Lower leg skin (tissue), 4 donors: ENCODE measurements around the gene RTN4IP1. TPM values are rescaled to one million over a fixed set of nuclear protein-coding genes. Genes with fewer than 3 reads are reported as not detected.

Experiments
- DNase-seq, 2 donors: peaks; one replicate each; pipeline ENCODE4 v3.0.0-alpha.2; 2019; ENCODE audit warnings: low spot score in 2 of 2
- H3K4me3 ChIP-seq: fragments of 200-600 bp; sonication (generic); 2 replicates; pipeline ENCODE4 v1.5.1; 2017; ENCODE audit warnings: mild to moderate bottlenecking, low read depth; ENCODE audit not compliant: poor library complexity, severe bottlenecking
- POLR2A ChIP-seq, 2 donors: fragments of 450-650 bp; IDR thresholded peaks; one replicate each; pipeline ENCODE4 v1.6.1; 2016 to 2017; ENCODE audit warnings: antibody characterized with exemption in 2 of 2, mild to moderate bottlenecking in 1 of 2, moderate library complexity in 1 of 2
- WGBS, 2 donors: methylation state at CpG; one replicate each; pipeline ENCODE4 v1.1.5; 2018; 5-methylcytosine and 5-hydroxymethylcytosine counted together
- intact Hi-C: fragments of 100-400 bp; cut with DNase I; formaldehyde crosslinking; loops from one replicate; pipeline ENCODE4 v1.15.0; 2023; ENCODE audit warnings: low total_unique reads
- total RNA-seq, 4 donors: library from RNA; depleted of rRNA; stranded (reverse); fragments of >200 nt; gene quantifications; one replicate each; pipeline ENCODE4 v1.1.0, GENCODE V29; 2016
- TF ChIP-seq, protein P1 (sequence below), 3 donors: fragments of 450-650 bp; IDR thresholded peaks; one replicate each; pipeline ENCODE4 v1.5.1; 2016; ENCODE audit warnings: antibody characterized with exemption in 3 of 3, mild to moderate bottlenecking in 3 of 3, moderate library complexity in 2 of 3

The RTN4IP1 gene
- total RNA-seq, 4 donors from 2014 or later: 0.80 to 4.1 (median 2.5) TPM

DNA sequence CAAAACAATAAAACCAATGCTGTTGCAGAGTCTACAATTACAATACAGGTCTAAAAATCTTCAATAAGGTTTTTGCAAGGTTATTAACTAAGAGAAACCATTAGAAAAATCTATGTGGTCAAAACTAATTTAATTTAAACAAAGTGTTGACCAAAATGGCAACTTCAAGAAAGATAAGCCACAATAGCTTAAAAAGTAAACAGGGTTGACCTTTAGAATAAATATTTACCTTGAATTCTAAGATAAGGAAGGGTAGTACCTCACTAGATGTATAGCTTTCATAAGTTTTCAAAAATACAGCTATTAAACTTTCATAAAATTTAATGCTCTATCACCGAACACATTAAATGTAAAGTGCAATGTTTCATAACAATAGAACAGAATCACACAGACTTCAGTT is 11.4 kb downstream of the RTN4IP1 start:
- intact Hi-C loops: loop anchor here (10.0 kb wide), 2 partner anchors 357 to 1577 kb away; partner anchors contain the start of gene CD24
- no peak overlapping the region for H3K4me3 ChIP-seq
- DNase-seq: no peak
- WGBS, 2 donors: 92 to 95% methylated on average over 1 of the region's 1 CpG
- TF ChIP-seq POLR2A (IDR thresholded peaks at IDR 0.05): no peak

DNA sequence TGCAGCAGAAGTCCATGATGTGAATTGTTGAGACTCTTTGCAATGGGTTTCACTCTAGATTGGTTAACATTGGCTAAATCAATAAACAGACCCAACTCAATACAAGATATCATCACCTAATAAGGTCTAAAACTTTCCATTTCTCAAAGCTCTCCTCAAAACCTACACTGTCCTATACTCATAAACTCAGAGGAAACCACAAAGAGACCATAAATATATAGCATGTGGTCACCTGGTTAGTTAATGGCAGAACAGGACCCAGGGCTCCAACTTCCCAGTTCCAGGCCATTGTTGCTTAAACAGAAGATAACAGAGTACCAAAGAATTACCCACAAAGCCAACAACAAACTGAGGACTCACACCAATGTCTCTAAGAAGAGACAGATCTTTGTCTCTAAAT is 12.0 kb downstream of the RTN4IP1 start:
- intact Hi-C loops: loop anchor here (10.0 kb wide), 2 partner anchors 357 to 1577 kb away; partner anchors contain the start of gene CD24

DNA sequence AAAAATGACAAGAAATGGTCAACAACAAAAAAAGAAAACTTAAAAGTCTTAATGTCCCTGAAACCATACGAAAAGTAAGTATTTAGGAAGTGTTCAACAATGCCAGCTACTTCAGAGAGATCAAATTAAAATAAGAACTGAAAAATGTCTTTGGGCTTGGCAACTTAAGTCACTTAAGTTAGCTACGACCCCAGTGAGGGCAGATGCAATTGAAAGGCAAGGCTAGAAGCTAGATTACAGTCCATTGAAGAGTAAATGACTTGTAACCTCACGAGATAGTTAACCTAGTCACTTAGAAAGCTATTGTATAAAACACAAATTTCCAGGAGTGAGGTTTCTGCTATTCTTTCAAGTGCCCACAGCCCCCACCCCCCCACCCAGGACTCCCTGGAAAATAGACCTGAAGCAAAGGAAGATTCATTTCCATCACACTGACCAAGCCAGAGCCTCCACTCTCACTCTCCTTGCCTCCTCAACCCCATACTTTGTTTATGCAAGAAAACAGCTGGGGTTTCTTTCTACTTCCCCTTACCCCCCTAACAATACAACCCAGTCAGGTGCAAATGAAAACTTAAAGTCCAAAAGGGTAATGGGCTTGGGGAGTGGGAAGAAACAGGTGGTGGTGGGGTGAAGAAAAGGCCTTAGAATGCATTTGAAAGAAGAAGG is 14.6 kb downstream of the RTN4IP1 start:
- H3K4me3 ChIP-seq: no peak overlapping the region
- intact Hi-C loops: loop anchor here (10.0 kb wide), 2 partner anchors 360 to 1580 kb away; partner anchors contain the start of gene CD24
- WGBS, 2 donors: 82 to 89% methylated on average over 3 of the region's 3 CpGs
- no peak for DNase-seq
- TF ChIP-seq POLR2A (IDR thresholded peaks at IDR 0.05): no peak
- TF ChIP-seq, protein P1, sequence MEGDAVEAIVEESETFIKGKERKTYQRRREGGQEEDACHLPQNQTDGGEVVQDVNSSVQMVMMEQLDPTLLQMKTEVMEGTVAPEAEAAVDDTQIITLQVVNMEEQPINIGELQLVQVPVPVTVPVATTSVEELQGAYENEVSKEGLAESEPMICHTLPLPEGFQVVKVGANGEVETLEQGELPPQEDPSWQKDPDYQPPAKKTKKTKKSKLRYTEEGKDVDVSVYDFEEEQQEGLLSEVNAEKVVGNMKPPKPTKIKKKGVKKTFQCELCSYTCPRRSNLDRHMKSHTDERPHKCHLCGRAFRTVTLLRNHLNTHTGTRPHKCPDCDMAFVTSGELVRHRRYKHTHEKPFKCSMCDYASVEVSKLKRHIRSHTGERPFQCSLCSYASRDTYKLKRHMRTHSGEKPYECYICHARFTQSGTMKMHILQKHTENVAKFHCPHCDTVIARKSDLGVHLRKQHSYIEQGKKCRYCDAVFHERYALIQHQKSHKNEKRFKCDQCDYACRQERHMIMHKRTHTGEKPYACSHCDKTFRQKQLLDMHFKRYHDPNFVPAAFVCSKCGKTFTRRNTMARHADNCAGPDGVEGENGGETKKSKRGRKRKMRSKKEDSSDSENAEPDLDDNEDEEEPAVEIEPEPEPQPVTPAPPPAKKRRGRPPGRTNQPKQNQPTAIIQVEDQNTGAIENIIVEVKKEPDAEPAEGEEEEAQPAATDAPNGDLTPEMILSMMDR (IDR thresholded peaks at IDR 0.05): no peak

More for the DNA sequence above, 12.0 kb downstream of the RTN4IP1 start:
- TF ChIP-seq POLR2A (IDR thresholded peaks at IDR 0.05): no peak
- TF ChIP-seq, protein P1 (IDR thresholded peaks at IDR 0.05): no peak
- no peak overlapping the region for H3K4me3 ChIP-seq
- no peak for DNase-seq

DNA sequence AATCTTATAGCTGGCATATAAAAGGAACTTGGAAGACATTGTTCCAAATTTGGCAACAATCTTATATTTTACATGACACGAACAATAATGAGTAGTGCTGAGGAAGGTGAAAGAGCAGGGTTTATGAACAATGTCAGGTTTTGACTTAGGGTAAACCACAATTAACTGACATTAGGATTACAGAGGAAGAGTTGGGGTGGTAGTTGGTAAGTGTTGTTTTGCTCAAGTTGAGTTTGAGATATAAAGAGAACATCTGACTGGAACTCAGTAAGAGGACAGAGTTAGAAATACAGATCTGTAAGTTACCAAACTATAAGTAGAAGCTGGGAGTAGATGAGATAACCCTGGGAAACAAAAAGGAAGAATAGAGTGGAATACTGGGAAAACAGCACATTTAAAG is 15.1 kb downstream of the RTN4IP1 start:
- intact Hi-C loops: loop anchor here (10.0 kb wide), 2 partner anchors 361 to 1581 kb away; partner anchors contain the start of gene CD24
- TF ChIP-seq POLR2A (IDR thresholded peaks at IDR 0.05): no peak
- TF ChIP-seq, protein P1 (IDR thresholded peaks at IDR 0.05): no peak
- DNase-seq: no peak
- no peak overlapping the region for H3K4me3 ChIP-seq
- WGBS, 2 donors: 67 to 76% methylated on average over 1 of the region's 1 CpG

DNA sequence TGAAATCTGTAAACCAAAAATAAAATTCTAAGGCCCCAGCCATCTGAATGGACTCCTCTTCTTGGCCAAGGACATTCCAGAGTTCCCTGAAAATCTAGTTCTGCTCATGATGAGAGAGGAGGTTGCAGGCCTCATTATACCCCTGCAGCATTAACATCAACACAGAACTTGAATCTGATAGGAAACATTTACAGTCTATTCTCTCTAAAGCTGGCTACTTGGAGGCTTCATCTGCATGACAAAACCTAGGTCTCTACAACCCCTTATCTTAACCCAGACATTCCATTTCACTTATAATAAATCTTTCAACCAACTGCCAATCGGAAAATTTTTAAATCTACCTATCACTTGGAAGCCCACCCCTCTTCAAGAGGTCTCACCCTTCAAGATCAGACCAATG is 15.7 kb downstream of the RTN4IP1 start:
- DNase-seq: no peak
- TF ChIP-seq, protein P1 (IDR thresholded peaks at IDR 0.05): no peak
- TF ChIP-seq POLR2A (IDR thresholded peaks at IDR 0.05): no peak
- intact Hi-C loops: loop anchor here (10.0 kb wide), 2 partner anchors 361 to 1581 kb away; partner anchors contain the start of gene CD24
- 86 to 95% methylated on average over 1 of the region's 1 CpG for WGBS, 2 donors
- no peak overlapping the region for H3K4me3 ChIP-seq

DNA sequence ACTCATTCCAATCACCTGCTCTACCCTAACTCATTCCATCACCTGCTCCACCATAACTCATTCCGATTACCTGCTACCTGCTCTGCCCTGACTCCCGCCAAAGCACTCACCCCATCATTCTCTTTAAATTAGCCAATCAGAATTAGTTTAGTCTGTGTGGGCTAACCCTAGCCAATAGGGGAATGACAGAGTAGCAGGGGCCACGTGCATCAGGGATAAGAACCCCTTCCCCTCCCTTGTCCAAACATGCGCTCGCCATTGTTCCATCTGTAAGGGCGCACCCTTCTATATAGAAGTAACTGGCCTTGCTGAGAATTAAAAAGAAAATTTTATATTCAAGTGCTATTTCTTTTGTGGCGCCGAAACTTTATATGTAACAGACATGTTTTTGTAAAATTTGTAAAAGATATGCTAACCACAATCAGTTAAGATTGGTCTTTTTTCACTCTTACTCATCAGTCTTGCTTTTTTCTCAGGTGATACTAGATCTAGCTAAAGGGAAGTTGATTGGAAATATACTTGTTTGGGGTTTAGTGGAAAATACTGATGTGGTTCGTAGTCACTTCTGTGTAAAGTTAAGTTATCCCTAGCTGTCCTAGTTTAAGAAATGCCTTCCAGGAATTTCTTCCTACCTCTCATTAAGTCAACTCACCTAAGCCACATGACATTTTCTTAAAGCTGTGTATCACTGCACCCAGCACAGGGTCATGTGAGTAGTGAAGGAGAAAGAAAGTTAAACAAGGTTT is 16.5 kb downstream of the RTN4IP1 start:
- H3K4me3 ChIP-seq: no peak overlapping the region
- TF ChIP-seq, protein P1 (IDR thresholded peaks at IDR 0.05): no peak
- TF ChIP-seq POLR2A (IDR thresholded peaks at IDR 0.05): no peak
- WGBS, 2 donors: 93 to 95% methylated on average over 9 of the region's 9 CpGs
- no peak for DNase-seq
- intact Hi-C loops: loop anchor here (10.0 kb wide), 2 partner anchors 362 to 1582 kb away; partner anchors contain the start of gene CD24
